ENCODE data around the gene LASP1. TPM values are rescaled to one million over a fixed set of nuclear protein-coding genes. Genes with fewer than 3 reads are reported as not detected.

LASP1 gene
- total and polyA plus RNA-seq, 2 of the 8 experiments (the other 6 are each of a cell fraction or from before 2014, with no cell fraction given): 114 to 180 TPM

GRCh38 chr17:38872027-38872511 is 2.2 kb downstream of the LASP1 start:
- POLR2A ChIA-PET (ENCODE audit: partially characterized antibody): interaction anchor here (1.0 to 24.3 kb wide), 6 partner anchors 10 to 48 kb away, joined by 3 to 468 read pairs (median 54); partner anchors contain the start of genes LASP1NB and RPL23

More at GRCh38 chr17:38872027-38872511, 2.2 kb downstream of the LASP1 start:
- Histone ChIP-seq H3K4me3 (ENCODE audit: extremely low read depth in 1 of 4, insufficient read depth in 2 of 4, low read depth in 3 of 4, low read length in 4 of 4) (peak overlapping the region in 3 of 4 experiments; percentile 97 to 100 (median 100); a peak in 4 of 8 replicates), H3K23ac (ENCODE audit: insufficient read length) (no peak overlapping the region), H2BK5ac (ENCODE audit: low read depth, low read length) (0 out of 2 replicates have a peak overlapping the region, but pooled peaks have one; percentile 87), H3K18ac (ENCODE audit: extremely low read depth, low read length) (peak overlapping the region; percentile 6; the same call in 1 of the 2 replicates), H4K5ac (ENCODE audit: insufficient read length, low read depth, low read length) (no peak overlapping the region), H2AFZ (ENCODE audit: low read length) (no peak overlapping the region), H2BK20ac (ENCODE audit: low read length) (no peak overlapping the region; the same call in 1 of the 2 replicates), H2BK120ac (replicated peaks; ENCODE audit: low read depth, low read length) (no peak overlapping the region), H3K14ac (ENCODE audit: insufficient read length) (no peak overlapping the region), H3K23me2 (ENCODE audit: low read depth, low read length) (peaks cover 17% of the 10 kb centered on the region), H3K4me2 (ENCODE audit: insufficient read depth in 1 of 2, low read depth in 2 of 2, low read length in 2 of 2) (peak overlapping the region; percentile 79 to 95), H3K56ac (replicated peaks; ENCODE audit: insufficient read length, low read depth, low read length) (no peak overlapping the region), H3K27ac (ENCODE audit: low read depth, low read length) (no peak overlapping the region), H3K79me2 (ENCODE audit: control insufficient read depth in 1 of 2, insufficient read depth in 2 of 2, low read length in 2 of 2) (peaks cover 32 to 62% of the 10 kb centered on the region in 2 experiments), H3K4me1 (replicated peaks in 1 of 4; ENCODE audit: control insufficient read depth in 3 of 4, insufficient read depth in 4 of 4, low read length in 3 of 4) (peaks cover 5 to 40% (median 24%) of the 10 kb centered on the region in 4 experiments), H3K27me3 (replicated peaks in 1 of 4; ENCODE audit: control insufficient read depth in 3 of 4, extremely low read depth in 1 of 4, insufficient read depth in 3 of 4, low read length in 3 of 4) (no peaks in the 10 kb centered on the region), H3K4ac (replicated peaks; ENCODE audit: insufficient read length, low read depth, low read length) (no peak overlapping the region), H4K91ac (replicated peaks; ENCODE audit: insufficient read length, low read length) (peak overlapping the region; percentile 4), H2BK15ac (ENCODE audit: low read length) (no peak overlapping the region), H2AK5ac (ENCODE audit: low read depth, low read length) (no peak overlapping the region), H3K79me1 (ENCODE audit: low read depth, low read length) (peaks cover 25% of the 10 kb centered on the region), H3K36me3 (ENCODE audit: control insufficient read depth in 2 of 4, insufficient read depth in 4 of 4, low read length in 3 of 4) (peaks cover 0 to 2% (median 0%) of the 10 kb centered on the region in 4 experiments; a peak in 1 of 8 replicates), H4K20me1 (replicated peaks in 1 of 2; ENCODE audit: control insufficient read depth in 1 of 2, insufficient read depth in 2 of 2, low read length in 2 of 2) (peaks cover 0 to 9% of the 10 kb centered on the region in 2 experiments), H2BK12ac (ENCODE audit: low read depth, low read length) (peak overlapping the region; percentile 42; the same call in 1 of the 2 replicates), H3K9ac (replicated peaks in 1 of 4; ENCODE audit: extremely low read depth in 1 of 4, low read depth in 3 of 4, low read length in 3 of 4) (no peak overlapping the region; a peak in 2 of 7 replicates), H4K8ac (ENCODE audit: extremely low read depth, insufficient read depth, low read length) (no peak overlapping the region), H3K9me3 (ENCODE audit: insufficient read depth in 2 of 2, low read depth in 1 of 2, low read length in 1 of 2) (no peaks in the 10 kb centered on the region)
- TF ChIP-seq TAF1 (IDR thresholded peaks at IDR 0.05; ENCODE audit: low read depth, low read length) (no peak), BACH1 (IDR thresholded peaks at IDR 0.05; ENCODE audit: low read length) (no peak), KDM1A (IDR thresholded peaks at IDR 0.05; ENCODE audit: borderline replicate concordance, low read length) (peak; percentile 61; the same call in 1 of the 2 replicates), EZH2 (IDR thresholded peaks at IDR 0.05; ENCODE audit: low read depth, low read length, severe bottlenecking) (no peak)
- CTCF ChIA-PET (ENCODE audit: partially characterized antibody): interaction anchor here (1.0 to 3.2 kb wide), 5 partner anchors 8 to 45 kb away, joined by 3 to 16 read pairs (median 4); no protein-coding TSS in a partner anchor
- DNase-seq (ENCODE audit: low read depth in 1 of 2, low spot score in 2 of 2) (no peak), FAIRE-seq (no peak)
- WGBS, 2 experiments (ENCODE audit: extremely low coverage in 1 of 2, insufficient coverage in 1 of 2, insufficient read length in 1 of 2, insufficient replicate concordance in 2 of 2, low coverage in 1 of 2, low lambda C conversion rate in 2 of 2, missing lambda C conversion rate in 1 of 2): 87% methylated on average over 4 of the region's 5 CpGs; no CpG with 5 or more reads in 1 of the 2 experiments

Data from H1 (cell line).